Ovary (tissue), 10 donors: Measurements from ENCODE around the gene ZRSR2. TPM values are rescaled to one million over a fixed set of nuclear protein-coding genes. Genes with fewer than 3 reads are reported as not detected.
"Not testable (repeated sequence)": the region's sequence is repeated elsewhere in the genome, so short reads cannot be mapped to it uniquely, and the experiment has no call there.

Experiments
- DNase-seq, 5 donors: peaks; one replicate each; pipeline ENCODE4 v3.0.0-alpha.2; 2019 to 2020
- H3K27ac ChIP-seq, 2 donors: fragments of 200-600 bp; one replicate each; pipeline versions ENCODE4 v1.5.1 to v1.8.0; 2019 to 2022
- H3K27me3 ChIP-seq: fragments of 200-600 bp; one replicate; pipeline ENCODE4 v1.8.0; 2022
- H3K36me3 ChIP-seq: fragments of 200-600 bp; sonication (generic); one replicate; pipeline ENCODE4 v1.5.1; 2019
- H3K4me1 ChIP-seq: one replicate; pipeline ENCODE4 v1.8.1; 2013; ENCODE audit warnings: mild to moderate bottlenecking, moderate library complexity; ENCODE audit not compliant: insufficient read depth
- H3K4me3 ChIP-seq: fragments of 200-600 bp; sonication (generic); one replicate; pipeline ENCODE4 v1.5.1; 2017
- H3K9me3 ChIP-seq, 2 donors: fragments of 200-600 bp in 1 of 2; sonication (generic) in 1 of 2; one replicate each; pipeline versions ENCODE4 v1.5.1 to v1.8.1; 2013 to 2019; ENCODE audit warnings: mild to moderate bottlenecking in 1 of 2, moderate library complexity in 1 of 2
- EP300 ChIP-seq: sonication (generic); formaldehyde crosslinking; IDR thresholded peaks from one replicate; pipeline ENCODE4 v1.6.1; 2017; ENCODE audit warnings: antibody characterized with exemption
- POLR2A ChIP-seq: fragments of 450-650 bp; IDR thresholded peaks from one replicate; pipeline ENCODE4 v1.6.1; 2017; ENCODE audit warnings: antibody characterized with exemption, mild to moderate bottlenecking, moderate library complexity
- WGBS, 3 donors: extraction: QIAGEN DNeasy Blood & Tissue Kit in 1 of 3; methylation state at CpG; one replicate each; pipeline versions ENCODE4 v1.1.5 to v1.1.7; 2013 to 2017; 5-methylcytosine and 5-hydroxymethylcytosine counted together
- intact Hi-C, 4 donors: fragments of 100-400 bp; cut with DNase I; formaldehyde crosslinking; loops; one replicate each; pipeline versions ENCODE4 v1.11.0 to v1.15.1; 2022 to 2023
- long read RNA-seq, 3 donors: library from polyadenylated mRNA in 2 of 3; unstranded in 2 of 3; transcript quantifications; one replicate each; pipeline ENCODE4 v2.0.0 and lab custom pipeline, GENCODE V29; 2021 to 2026
- polyA plus RNA-seq, 2 donors: library from polyadenylated mRNA; stranded (reverse); fragments of 200-250 nt in 1 of 2; fragments of 350-450 nt in 1 of 2; fragmentation: Illumina TruSeq in 1 of 2; extraction: RNeasy Lipid Tissue Mini Kit (QIAGEN cat#74804) in 1 of 2; gene quantifications; one replicate each; pipeline ENCODE4 v1.2.3, GENCODE V29; 2013 to 2014
- total RNA-seq, 7 donors: library from RNA; depleted of rRNA in 2 of 7; stranded (reverse); fragments of >200 nt in 2 of 7; fragmentation: NEBNext Ultra II Directional in 3 of 7; extraction: Animal tissue kit (Norgen Biotek cat#: 25700) in 3 of 7; gene quantifications; one replicate each; pipeline versions ENCODE4 v1.1.0 to v1.2.4, GENCODE V29; 2016 to 2023
- TF ChIP-seq, protein P1 (sequence below), 3 donors: fragments of 450-650 bp in 2 of 3; fragments of 200-600 bp in 1 of 3; IDR thresholded peaks; one replicate each; pipeline versions ENCODE4 v1.5.1 to v1.8.0; 2016 to 2022; ENCODE audit warnings: antibody characterized with exemption in 3 of 3, mild to moderate bottlenecking in 1 of 3
- donor health status: DM: no; HTN: no; CAD: no; lungs with moderate emphysema.
- donor health status: DM: no; HTN: no; CAD: no.
- donor health status: Bipolar disorder and iron deficiency.
- donor health status: DM: yes; HTN: yes; CAD: no.
- donor health status: DM: no; HTN: no; CAD: no.
- donor health status: DM: yes; HTN: yes; CAD: no.

ZRSR2 gene
- 10 to 100 TPM in 5 of 7 donors, 1 to 10 TPM in 2; 4.4 to 12.7 (median 10.7) TPM for total RNA-seq
- polyA plus RNA-seq: 10 to 100 TPM; 23.1 to 37.6 TPM
- long read RNA-seq, donor 1, partial matches to known transcripts: 4 of 11 reads
- long read RNA-seq, donor 1, other reads (novel, unspliced or antisense): 3 of 11 reads
- long read RNA-seq, donor 2, partial matches to known transcripts: 0 of 4 reads
- long read RNA-seq, donor 2, other reads (novel, unspliced or antisense): 0 of 4 reads
- long read RNA-seq, donor 3, transcript ZRSR2-201 (11 exons, 1,491 nt): major isoform, 26 of 42 reads
- long read RNA-seq, donor 3, partial matches to known transcripts: 1 of 42 reads
- long read RNA-seq, donor 3, other reads (novel, unspliced or antisense): 15 of 42 reads

GRCh38 chrX:15789979-15790768, at the start of gene ZRSR2:
TSS of gene ZRSR2 (plus strand) at chrX:15790484. CDS start at chrX:15790496, 12 bp downstream.
- H3K4me3 ChIP-seq: peak within 1 kb of the TSS; percentile 64
- H3K36me3 ChIP-seq: no peaks in the 10 kb centered on the region
- TF ChIP-seq, protein P1, sequence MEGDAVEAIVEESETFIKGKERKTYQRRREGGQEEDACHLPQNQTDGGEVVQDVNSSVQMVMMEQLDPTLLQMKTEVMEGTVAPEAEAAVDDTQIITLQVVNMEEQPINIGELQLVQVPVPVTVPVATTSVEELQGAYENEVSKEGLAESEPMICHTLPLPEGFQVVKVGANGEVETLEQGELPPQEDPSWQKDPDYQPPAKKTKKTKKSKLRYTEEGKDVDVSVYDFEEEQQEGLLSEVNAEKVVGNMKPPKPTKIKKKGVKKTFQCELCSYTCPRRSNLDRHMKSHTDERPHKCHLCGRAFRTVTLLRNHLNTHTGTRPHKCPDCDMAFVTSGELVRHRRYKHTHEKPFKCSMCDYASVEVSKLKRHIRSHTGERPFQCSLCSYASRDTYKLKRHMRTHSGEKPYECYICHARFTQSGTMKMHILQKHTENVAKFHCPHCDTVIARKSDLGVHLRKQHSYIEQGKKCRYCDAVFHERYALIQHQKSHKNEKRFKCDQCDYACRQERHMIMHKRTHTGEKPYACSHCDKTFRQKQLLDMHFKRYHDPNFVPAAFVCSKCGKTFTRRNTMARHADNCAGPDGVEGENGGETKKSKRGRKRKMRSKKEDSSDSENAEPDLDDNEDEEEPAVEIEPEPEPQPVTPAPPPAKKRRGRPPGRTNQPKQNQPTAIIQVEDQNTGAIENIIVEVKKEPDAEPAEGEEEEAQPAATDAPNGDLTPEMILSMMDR (IDR thresholded peaks at IDR 0.05): no peak
- peak; percentile 61 for TF ChIP-seq POLR2A
- 0 to 1% (median 0%) methylated on average over 47 to 55 of the region's 55 CpGs for WGBS, 3 donors
- H3K27ac ChIP-seq: peak within 1 kb of the TSS; percentile 66 to 67
- peaks cover 3% of the 10 kb centered on the region for H3K4me1 ChIP-seq
- no peaks in the 10 kb centered on the region for H3K27me3 ChIP-seq
- DNase-seq: peak; percentile 80 to 91 (median 84)
- intact Hi-C loops: no loop called here
- H3K9me3 ChIP-seq: no peaks in the 10 kb centered on the region

- 70 to 77% (median 73%) methylated on average over 9 of the region's 9 CpGs for WGBS, 3 donors
- peaks cover 4% of the 10 kb centered on the region for H3K4me1 ChIP-seq
- no peak overlapping the region for H3K27ac ChIP-seq
- no peaks in the 10 kb centered on the region for H3K27me3 ChIP-seq
- no peaks in the 10 kb centered on the region for H3K9me3 ChIP-seq
- intact Hi-C loops: no loop called here
- DNase-seq: peak; percentile 30 to 68 (median 48)
- TF ChIP-seq, protein P1 (IDR thresholded peaks at IDR 0.05): no peak
- TF ChIP-seq EP300 (no peak), POLR2A (no peak)
- no peaks in the 10 kb centered on the region for H3K36me3 ChIP-seq
- H3K4me3 ChIP-seq: no peak overlapping the region
These were observed 46.0 kb upstream of the ZRSR2 start for GRCh38 chrX:15744181-15744867.

DNA sequence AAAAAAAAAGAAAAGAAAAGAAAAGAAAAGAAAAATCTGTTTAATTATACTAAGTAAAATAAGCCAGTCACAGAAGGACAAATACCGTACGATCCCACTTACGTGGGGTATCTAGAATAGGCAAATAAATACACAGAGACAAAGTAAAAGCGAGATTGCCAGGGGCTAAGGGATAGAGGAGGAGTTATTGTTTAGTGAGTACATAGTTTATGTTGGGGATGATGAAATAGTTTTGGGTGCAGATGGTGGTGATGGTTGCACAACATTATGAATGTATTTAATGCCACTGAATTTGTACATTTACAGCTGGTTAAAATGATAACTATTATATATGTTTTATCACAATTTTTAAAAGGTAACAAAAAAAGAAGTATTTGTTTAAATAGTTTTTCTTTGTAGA, 45.1 kb upstream of the ZRSR2 start:
- H3K36me3 ChIP-seq: no peaks in the 10 kb centered on the region
- no peaks in the 10 kb centered on the region for H3K27me3 ChIP-seq
- DNase-seq: no peak
- H3K4me3 ChIP-seq: no peak overlapping the region
- intact Hi-C loops: no loop called here
- TF ChIP-seq, protein P1 (IDR thresholded peaks at IDR 0.05): no peak
- TF ChIP-seq EP300 (no peak), POLR2A (no peak)
- H3K4me1 ChIP-seq: peaks cover 4% of the 10 kb centered on the region
- no peaks in the 10 kb centered on the region for H3K9me3 ChIP-seq
- WGBS, 3 donors: 76 to 93% (median 83%) methylated on average over 4 of the region's 4 CpGs
- no peak overlapping the region for H3K27ac ChIP-seq

DNA sequence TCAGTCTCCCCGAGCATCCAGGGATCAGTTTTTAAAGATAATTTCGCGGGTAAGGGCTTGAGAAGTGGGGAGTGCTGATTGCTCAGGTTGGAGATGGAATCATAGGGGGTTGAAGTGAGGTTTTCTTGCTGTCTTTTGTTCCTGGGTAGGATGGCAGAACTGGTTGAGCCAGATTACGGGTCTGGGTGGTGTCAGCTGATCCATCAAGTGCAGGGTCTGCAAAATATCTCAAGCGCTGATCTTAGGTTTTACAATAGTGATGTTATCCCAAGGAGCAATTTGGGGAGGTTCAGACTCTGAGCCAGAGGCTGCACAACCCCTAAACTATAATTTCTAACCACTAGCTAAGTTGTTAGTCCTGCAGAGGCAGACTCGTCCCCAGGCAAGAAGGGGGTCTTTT, 43.6 kb upstream of the ZRSR2 start:
- H3K27ac ChIP-seq, DNase-seq, intact Hi-C loops, H3K36me3 ChIP-seq, H3K4me3 ChIP-seq, H3K27me3 ChIP-seq, H3K4me1 ChIP-seq, H3K9me3 ChIP-seq: not testable (repeated sequence)
- 93 to 97% (median 96%) methylated on average over 6 of the region's 6 CpGs for WGBS, 3 donors
